HepG2 (cell line): ENCODE results near the gene MFN2. TPM values are rescaled to one million over a fixed set of nuclear protein-coding genes. Genes with fewer than 3 reads are reported as not detected.
A peak's percentile ranks its signal among the peaks of the same experiment; 100 is the strongest.

Experiments
- AGO2 ChIP-seq: fragments of 200-400 bp; formaldehyde crosslinking; optimal IDR thresholded peaks from 2 replicates; pipeline ENCODE3; 2017; ENCODE audit warnings: mild to moderate bottlenecking, low read depth, low read length, moderate library complexity
- FOSL2 ChIP-seq: sonication (generic); formaldehyde crosslinking; IDR thresholded peaks from 2 replicates; pipeline ENCODE4 v1.4.0; 2020; ENCODE audit warnings: missing genetic modification reagents
- HOXA7 ChIP-seq: sonication (generic); formaldehyde crosslinking; IDR thresholded peaks from 2 replicates; pipeline ENCODE4 v1.8.1; 2022; ENCODE audit warnings: mild to moderate bottlenecking, missing genetic modification reagents, moderate library complexity
- MAFG ChIP-seq: sonication (generic); formaldehyde crosslinking; IDR thresholded peaks from 2 replicates; pipeline ENCODE4 v1.5.1; 2020; ENCODE audit warnings: mild to moderate bottlenecking, missing genetic modification reagents
- PPARG ChIP-seq: conservative IDR thresholded peaks from 2 replicates; pipeline ENCODE4 v1.6.1; 2016; ENCODE audit warnings: missing biosample characterization, missing genetic modification reagents
- SOX13 ChIP-seq, 3 experiments: fragments of 450-650 bp in 1 of 3; sonication (generic) in 1 of 3; formaldehyde crosslinking in 1 of 3; IDR thresholded peaks in 2 of 3; conservative IDR thresholded peaks in 1 of 3; 2 replicates each; pipeline versions ENCODE4 v1.5.0 to v1.6.1; 2016 to 2020; ENCODE audit warnings: antibody characterized with exemption in 1 of 3, mild to moderate bottlenecking in 1 of 3, missing compliant biosample characterization in 1 of 3, missing genetic modification reagents in 1 of 3, moderate library complexity in 1 of 3
- TMF1 ChIP-seq: sonication (generic); formaldehyde crosslinking; IDR thresholded peaks from 2 replicates; pipeline ENCODE4 v1.8.1; 2022; ENCODE audit warnings: low read depth, missing genetic modification reagents
- ZFP36L1 ChIP-seq: sonication (generic); formaldehyde crosslinking; IDR thresholded peaks from 2 replicates; pipeline ENCODE4 v1.8.0; 2022; ENCODE audit warnings: mild to moderate bottlenecking, missing genetic modification reagents, moderate library complexity
- ZFP82 ChIP-seq: sonication (generic); formaldehyde crosslinking; IDR thresholded peaks from 2 replicates; pipeline ENCODE4 v1.5.1; 2020; ENCODE audit warnings: mild to moderate bottlenecking, missing genetic modification reagents, borderline replicate concordance
- ZNF260 ChIP-seq: sonication (generic); formaldehyde crosslinking; IDR thresholded peaks from 2 replicates; pipeline ENCODE4 v1.4.0; 2020; ENCODE audit warnings: missing genetic modification reagents, low read depth, mild to moderate bottlenecking, borderline replicate concordance
- ZNF354B ChIP-seq: sonication (generic); formaldehyde crosslinking; IDR thresholded peaks from 2 replicates; pipeline ENCODE4 v1.8.0; 2022; ENCODE audit warnings: mild to moderate bottlenecking, missing genetic modification reagents
- ZNF382 ChIP-seq: sonication (generic); formaldehyde crosslinking; IDR thresholded peaks from 2 replicates; pipeline ENCODE4 v1.5.0; 2020; ENCODE audit warnings: missing genetic modification reagents, mild to moderate bottlenecking, borderline replicate concordance
- ZNF496 ChIP-seq: sonication (generic); formaldehyde crosslinking; IDR thresholded peaks from 2 replicates; pipeline ENCODE4 v1.8.1; 2023; ENCODE audit warnings: mild to moderate bottlenecking, moderate library complexity, missing genetic modification reagents; ENCODE audit not compliant: insufficient replicate concordance
- ZNF550 ChIP-seq: sonication (generic); formaldehyde crosslinking; IDR thresholded peaks from 2 replicates; pipeline ENCODE4 v1.4.0; 2020; ENCODE audit warnings: mild to moderate bottlenecking, missing genetic modification reagents, borderline replicate concordance
- ZNF589 ChIP-seq: sonication (generic); formaldehyde crosslinking; conservative IDR thresholded peaks from 2 replicates; pipeline ENCODE4 v1.8.0; 2022; ENCODE audit warnings: mild to moderate bottlenecking, moderate library complexity, missing genetic modification reagents
- ZNF678 ChIP-seq: sonication (generic); formaldehyde crosslinking; IDR thresholded peaks from 2 replicates; pipeline ENCODE4 v1.4.0; 2020; ENCODE audit warnings: mild to moderate bottlenecking, missing genetic modification reagents
- ZNF709 ChIP-seq: sonication (generic); formaldehyde crosslinking; IDR thresholded peaks from 2 replicates; pipeline ENCODE4 v1.5.0; 2020; ENCODE audit warnings: mild to moderate bottlenecking, missing genetic modification reagents
- ZNF780A ChIP-seq: sonication (generic); formaldehyde crosslinking; IDR thresholded peaks from 2 replicates; pipeline ENCODE4 v1.8.0; 2022; ENCODE audit warnings: mild to moderate bottlenecking, missing genetic modification reagents, moderate library complexity
- ZNF839 ChIP-seq: sonication (generic); formaldehyde crosslinking; IDR thresholded peaks from 2 replicates; pipeline ENCODE4 v1.4.0; 2020; ENCODE audit warnings: missing genetic modification reagents, mild to moderate bottlenecking, borderline replicate concordance
- polyA plus RNA-seq, 8 experiments: library from polyadenylated mRNA; depleted of rRNA in 3 of 8; stranded (reverse) in 7 of 8; unstranded in 1 of 8; fragments of >200 nt; fragmentation: Illumina TruSeq in 4 of 8; extraction: Trizol in 4 of 8; gene quantifications; 2 replicates each; pipeline versions ENCODE4 v1.2.1 to v1.2.3, GENCODE V29; 2011 to 2016; ENCODE audit warnings: low read depth in 4 of 8, missing spikeins in 1 of 8, mixed read lengths in 1 of 8; ENCODE audit not compliant: insufficient read depth in 1 of 8
- total RNA-seq, 5 experiments: library from RNA; depleted of rRNA; stranded (reverse); fragments of >200 nt; fragmentation: Illumina TruSeq; extraction: Trizol; gene quantifications; 2 replicates each; pipeline ENCODE4 v1.2.3, GENCODE V29; 2016; ENCODE audit warnings: low read depth in 1 of 5
- TF ChIP-seq, protein P1 (sequence below): sonication (generic); formaldehyde crosslinking; IDR thresholded peaks from 2 replicates; pipeline ENCODE4 v1.5.0; 2020; ENCODE audit warnings: mild to moderate bottlenecking, missing genetic modification reagents, borderline replicate concordance
- TF ChIP-seq, protein P2 (sequence below): sonication (generic); formaldehyde crosslinking; IDR thresholded peaks from 2 replicates; pipeline ENCODE4 v1.8.0; 2022; ENCODE audit warnings: low read depth, missing genetic modification reagents

MFN2 gene
- total and polyA plus RNA-seq, 2 of the 13 experiments (the other 11 are each of a cell fraction or from before 2014, with no cell fraction given): 38.7 to 60.9 TPM

DNA sequence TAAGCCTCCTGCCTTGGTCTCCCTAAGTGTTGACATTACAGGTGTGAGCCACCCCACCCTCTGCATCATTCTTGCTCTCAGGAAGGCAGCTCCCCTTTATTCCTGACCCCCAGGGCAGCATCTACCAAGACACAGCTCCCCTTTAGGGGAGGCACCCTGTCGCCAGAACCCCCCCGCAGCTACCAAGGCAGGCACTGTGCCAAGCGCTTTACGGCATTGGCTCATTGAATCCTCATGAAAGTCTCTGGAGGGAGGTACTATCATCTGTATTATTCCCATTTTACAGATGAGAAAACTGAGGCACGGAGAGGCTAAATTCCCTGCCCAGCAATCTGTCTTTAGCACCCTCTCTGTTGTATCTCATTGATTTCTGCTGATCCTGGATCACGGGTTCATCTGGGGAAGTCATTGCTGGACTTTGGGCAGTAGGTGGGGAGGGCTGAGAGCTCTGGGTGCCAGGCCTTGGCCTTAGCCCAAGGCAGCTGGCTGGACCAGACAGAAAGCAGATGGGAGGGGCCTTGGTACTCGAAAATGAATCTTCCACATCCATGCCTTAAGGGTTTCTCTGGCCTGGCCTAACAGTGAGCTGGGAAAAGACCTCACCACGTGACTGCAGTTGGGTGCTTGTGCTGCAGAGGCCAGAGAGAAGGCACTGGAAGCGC lies 39.9 kb upstream of the MFN2 start (continued):
- TF ChIP-seq, protein P1, sequence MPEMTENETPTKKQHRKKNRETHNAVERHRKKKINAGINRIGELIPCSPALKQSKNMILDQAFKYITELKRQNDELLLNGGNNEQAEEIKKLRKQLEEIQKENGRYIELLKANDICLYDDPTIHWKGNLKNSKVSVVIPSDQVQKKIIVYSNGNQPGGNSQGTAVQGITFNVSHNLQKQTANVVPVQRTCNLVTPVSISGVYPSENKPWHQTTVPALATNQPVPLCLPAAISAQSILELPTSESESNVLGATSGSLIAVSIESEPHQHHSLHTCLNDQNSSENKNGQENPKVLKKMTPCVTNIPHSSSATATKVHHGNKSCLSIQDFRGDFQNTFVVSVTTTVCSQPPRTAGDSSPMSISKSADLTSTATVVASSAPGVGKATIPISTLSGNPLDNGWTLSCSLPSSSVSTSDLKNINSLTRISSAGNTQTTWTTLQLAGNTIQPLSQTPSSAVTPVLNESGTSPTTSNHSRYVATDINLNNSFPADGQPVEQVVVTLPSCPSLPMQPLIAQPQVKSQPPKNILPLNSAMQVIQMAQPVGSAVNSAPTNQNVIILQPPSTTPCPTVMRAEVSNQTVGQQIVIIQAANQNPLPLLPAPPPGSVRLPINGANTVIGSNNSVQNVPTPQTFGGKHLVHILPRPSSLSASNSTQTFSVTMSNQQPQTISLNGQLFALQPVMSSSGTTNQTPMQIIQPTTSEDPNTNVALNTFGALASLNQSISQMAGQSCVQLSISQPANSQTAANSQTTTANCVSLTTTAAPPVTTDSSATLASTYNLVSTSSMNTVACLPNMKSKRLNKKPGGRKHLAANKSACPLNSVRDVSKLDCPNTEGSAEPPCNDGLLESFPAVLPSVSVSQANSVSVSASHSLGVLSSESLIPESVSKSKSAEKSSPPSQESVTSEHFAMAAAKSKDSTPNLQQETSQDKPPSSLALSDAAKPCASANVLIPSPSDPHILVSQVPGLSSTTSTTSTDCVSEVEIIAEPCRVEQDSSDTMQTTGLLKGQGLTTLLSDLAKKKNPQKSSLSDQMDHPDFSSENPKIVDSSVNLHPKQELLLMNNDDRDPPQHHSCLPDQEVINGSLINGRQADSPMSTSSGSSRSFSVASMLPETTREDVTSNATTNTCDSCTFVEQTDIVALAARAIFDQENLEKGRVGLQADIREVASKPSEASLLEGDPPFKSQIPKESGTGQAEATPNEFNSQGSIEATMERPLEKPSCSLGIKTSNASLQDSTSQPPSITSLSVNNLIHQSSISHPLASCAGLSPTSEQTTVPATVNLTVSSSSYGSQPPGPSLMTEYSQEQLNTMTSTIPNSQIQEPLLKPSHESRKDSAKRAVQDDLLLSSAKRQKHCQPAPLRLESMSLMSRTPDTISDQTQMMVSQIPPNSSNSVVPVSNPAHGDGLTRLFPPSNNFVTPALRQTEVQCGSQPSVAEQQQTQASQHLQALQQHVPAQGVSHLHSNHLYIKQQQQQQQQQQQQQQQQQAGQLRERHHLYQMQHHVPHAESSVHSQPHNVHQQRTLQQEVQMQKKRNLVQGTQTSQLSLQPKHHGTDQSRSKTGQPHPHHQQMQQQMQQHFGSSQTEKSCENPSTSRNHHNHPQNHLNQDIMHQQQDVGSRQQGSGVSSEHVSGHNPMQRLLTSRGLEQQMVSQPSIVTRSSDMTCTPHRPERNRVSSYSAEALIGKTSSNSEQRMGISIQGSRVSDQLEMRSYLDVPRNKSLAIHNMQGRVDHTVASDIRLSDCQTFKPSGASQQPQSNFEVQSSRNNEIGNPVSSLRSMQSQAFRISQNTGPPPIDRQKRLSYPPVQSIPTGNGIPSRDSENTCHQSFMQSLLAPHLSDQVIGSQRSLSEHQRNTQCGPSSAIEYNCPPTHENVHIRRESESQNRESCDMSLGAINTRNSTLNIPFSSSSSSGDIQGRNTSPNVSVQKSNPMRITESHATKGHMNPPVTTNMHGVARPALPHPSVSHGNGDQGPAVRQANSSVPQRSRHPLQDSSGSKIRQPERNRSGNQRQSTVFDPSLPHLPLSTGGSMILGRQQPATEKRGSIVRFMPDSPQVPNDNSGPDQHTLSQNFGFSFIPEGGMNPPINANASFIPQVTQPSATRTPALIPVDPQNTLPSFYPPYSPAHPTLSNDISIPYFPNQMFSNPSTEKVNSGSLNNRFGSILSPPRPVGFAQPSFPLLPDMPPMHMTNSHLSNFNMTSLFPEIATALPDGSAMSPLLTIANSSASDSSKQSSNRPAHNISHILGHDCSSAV (CRISPR knock-in tag): no peak
- TF ChIP-seq, protein P2, sequence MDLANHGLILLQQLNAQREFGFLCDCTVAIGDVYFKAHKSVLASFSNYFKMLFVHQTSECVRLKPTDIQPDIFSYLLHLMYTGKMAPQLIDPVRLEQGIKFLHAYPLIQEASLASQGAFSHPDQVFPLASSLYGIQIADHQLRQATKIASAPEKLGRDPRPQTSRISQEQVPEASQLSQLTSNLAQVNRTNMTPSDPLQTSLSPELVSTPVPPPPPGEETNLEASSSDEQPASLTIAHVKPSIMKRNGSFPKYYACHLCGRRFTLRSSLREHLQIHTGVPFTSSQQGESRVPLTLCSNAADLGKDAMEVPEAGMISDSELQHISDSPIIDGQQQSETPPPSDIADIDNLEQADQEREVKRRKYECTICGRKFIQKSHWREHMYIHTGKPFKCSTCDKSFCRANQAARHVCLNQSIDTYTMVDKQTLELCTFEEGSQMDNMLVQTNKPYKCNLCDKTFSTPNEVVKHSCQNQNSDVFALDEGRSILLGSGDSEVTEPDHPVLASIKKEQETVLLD (CRISPR knock-in tag): no peak
- TF ChIP-seq ZNF496 (CRISPR knock-in tag) (no peak), ZNF678 (CRISPR knock-in tag) (no peak), ZNF382 (CRISPR knock-in tag) (no peak), ZFP36L1 (CRISPR knock-in tag) (no peak), ZNF354B (no peak), ZFP82 (CRISPR knock-in tag) (no peak), ZNF550 (CRISPR knock-in tag) (no peak), ZNF589 (CRISPR knock-in tag) (no peak), ZNF839 (CRISPR knock-in tag) (no peak), MAFG (CRISPR knock-in tag) (no peak), PPARG (CRISPR knock-in tag) (no peak), ZNF260 (no peak), FOSL2 (CRISPR knock-in tag) (no peak), ZNF709 (CRISPR knock-in tag) (no peak), SOX13 (IDR thresholded peaks at IDR 0.05) (no peak), SOX13 (CRISPR knock-in tag; conservative IDR thresholded peaks at IDR 0.05 in 1 of 2, IDR thresholded peaks at IDR 0.05 in 1 of 2) (0 out of 4 replicates have a peak, but pooled peaks of 1 of the 2 experiments have one; percentile 8), ZNF780A (no peak), AGO2 (no peak), TMF1 (CRISPR knock-in tag) (no peak), HOXA7 (CRISPR knock-in tag) (no peak)
